HepG2 (cell line): ENCODE measurements around the gene LRP5. TPM values are rescaled to one million over a fixed set of nuclear protein-coding genes. Genes with fewer than 3 reads are reported as not detected.

Experiments
- ARID2 ChIP-seq: sonication (generic); formaldehyde crosslinking; IDR thresholded peaks from 2 replicates; pipeline ENCODE4 v1.8.1; 2022; ENCODE audit warnings: mild to moderate bottlenecking, missing genetic modification reagents, borderline replicate concordance
- ELF1 ChIP-seq: sonication (generic); formaldehyde crosslinking; IDR thresholded peaks from 2 replicates; pipeline ENCODE4 v1.4.0; 2020; ENCODE audit warnings: missing genetic modification reagents
- HNRNPUL1 ChIP-seq: fragments of 200-400 bp; formaldehyde crosslinking; IDR thresholded peaks from 2 replicates; pipeline ENCODE4 v1.6.1; 2017; ENCODE audit warnings: low read depth, mild to moderate bottlenecking, low read length, moderate library complexity
- MTERF4 ChIP-seq: sonication (generic); formaldehyde crosslinking; IDR thresholded peaks from 2 replicates; pipeline ENCODE4 v1.8.0; 2023; ENCODE audit warnings: mild to moderate bottlenecking, missing genetic modification reagents
- PTBP1 ChIP-seq: fragments of 200-400 bp; formaldehyde crosslinking; IDR thresholded peaks from 2 replicates; pipeline ENCODE4 v1.6.1; 2018; ENCODE audit warnings: low read length, low read depth; ENCODE audit not compliant: poor library complexity, severe bottlenecking
- RBM22 ChIP-seq: fragments of 200-400 bp; formaldehyde crosslinking; optimal IDR thresholded peaks from 2 replicates; pipeline ENCODE3; 2017; ENCODE audit warnings: mild to moderate bottlenecking, low read length, moderate library complexity
- SMARCC2 ChIP-seq: fragments of 450-650 bp; IDR thresholded peaks from 2 replicates; pipeline ENCODE4 v1.6.1; 2017; ENCODE audit warnings: antibody characterized with exemption, mild to moderate bottlenecking
- TAF15 ChIP-seq: fragments of 200-400 bp; formaldehyde crosslinking; IDR thresholded peaks from one replicate; pipeline ENCODE4 v1.6.1; 2018; ENCODE audit warnings: mild to moderate bottlenecking, low read depth, low read length; ENCODE audit not compliant: poor library complexity, severe bottlenecking
- TERF1 ChIP-seq: sonication (generic); formaldehyde crosslinking; IDR thresholded peaks from 2 replicates; pipeline ENCODE4 v1.8.0; 2022; ENCODE audit warnings: mild to moderate bottlenecking, missing genetic modification reagents, moderate library complexity
- TRAFD1 ChIP-seq: sonication (generic); formaldehyde crosslinking; IDR thresholded peaks from 2 replicates; pipeline ENCODE4 v1.5.1; 2020; ENCODE audit warnings: missing genetic modification reagents, mild to moderate bottlenecking, borderline replicate concordance
- XRCC5 ChIP-seq: fragments of 200-400 bp; formaldehyde crosslinking; optimal IDR thresholded peaks from 2 replicates; pipeline ENCODE3; 2017; ENCODE audit warnings: mild to moderate bottlenecking, low read length
- ZFP41 ChIP-seq: sonication (generic); formaldehyde crosslinking; IDR thresholded peaks from 2 replicates; pipeline ENCODE4 v1.4.0; 2020; ENCODE audit warnings: mild to moderate bottlenecking, missing genetic modification reagents, borderline replicate concordance
- ZNF18 ChIP-seq: sonication (generic); formaldehyde crosslinking; IDR thresholded peaks from 2 replicates; pipeline ENCODE4 v1.8.0; 2022; ENCODE audit warnings: mild to moderate bottlenecking, missing genetic modification reagents; ENCODE audit not compliant: insufficient replicate concordance
- ZNF329 ChIP-seq: sonication (generic); formaldehyde crosslinking; IDR thresholded peaks from 2 replicates; pipeline ENCODE4 v1.9.0; 2021; ENCODE audit warnings: low read depth, mild to moderate bottlenecking, missing genetic modification reagents
- ZNF609 ChIP-seq: sonication (generic); formaldehyde crosslinking; IDR thresholded peaks from 2 replicates; pipeline ENCODE4 v1.4.0; 2020; ENCODE audit warnings: mild to moderate bottlenecking, missing genetic modification reagents, borderline replicate concordance
- ZNF614 ChIP-seq: IDR thresholded peaks from 2 replicates; pipeline ENCODE4 v1.6.1; 2018; ENCODE audit warnings: missing biosample characterization, missing genetic modification reagents, inconsistent platforms, borderline replicate concordance
- ZNF891 ChIP-seq: sonication (generic); formaldehyde crosslinking; IDR thresholded peaks from 2 replicates; pipeline ENCODE4 v1.5.0; 2020; ENCODE audit warnings: mild to moderate bottlenecking, missing genetic modification reagents
- polyA plus RNA-seq, 8 experiments: library from polyadenylated mRNA; depleted of rRNA in 3 of 8; stranded (reverse) in 7 of 8; unstranded in 1 of 8; fragments of >200 nt; fragmentation: Illumina TruSeq in 4 of 8; extraction: Trizol in 4 of 8; gene quantifications; 2 replicates each; pipeline versions ENCODE4 v1.2.1 to v1.2.3, GENCODE V29; 2011 to 2016; ENCODE audit warnings: low read depth in 4 of 8, missing spikeins in 1 of 8, mixed read lengths in 1 of 8; ENCODE audit not compliant: insufficient read depth in 1 of 8
- total RNA-seq, 5 experiments: library from RNA; depleted of rRNA; stranded (reverse); fragments of >200 nt; fragmentation: Illumina TruSeq; extraction: Trizol; gene quantifications; 2 replicates each; pipeline ENCODE4 v1.2.3, GENCODE V29; 2016; ENCODE audit warnings: low read depth in 1 of 5

The LRP5 gene
- total and polyA plus RNA-seq, 2 of the 13 experiments (the other 11 are each of a cell fraction or from before 2014, with no cell fraction given), result 40.4 to 64.0 TPM

- peak; percentile 12; the same call in 1 of the 2 replicates for TF ChIP-seq ZNF609 (CRISPR knock-in tag)
- TF ChIP-seq ZFP41 (CRISPR knock-in tag), result no peak
- TF ChIP-seq ZNF614 (CRISPR knock-in tag), result 0 out of 2 replicates have a peak, but pooled peaks have one; percentile 73
- no peak for TF ChIP-seq HNRNPUL1
- TF ChIP-seq TRAFD1, result no peak
- TF ChIP-seq TAF15, result no peak
- TF ChIP-seq ARID2 (CRISPR knock-in tag), result no peak
- TF ChIP-seq SMARCC2, result no peak
- TF ChIP-seq PTBP1, result no peak
- peak; percentile 93 for TF ChIP-seq MTERF4
- peak; percentile 50; the same call in 1 of the 2 replicates for TF ChIP-seq ELF1 (CRISPR knock-in tag)
- TF ChIP-seq RBM22, result peak; percentile 90
- no peak for TF ChIP-seq ZNF18 (CRISPR knock-in tag)
- no peak for TF ChIP-seq ZNF329 (CRISPR knock-in tag)
- no peak for TF ChIP-seq TERF1 (CRISPR knock-in tag)
- no peak for TF ChIP-seq ZNF891 (CRISPR knock-in tag)
- TF ChIP-seq XRCC5, result peak; percentile 73
These were observed 147.7 kb downstream of the LRP5 start (continued) for GRCh38 chr11:68459886-68460740.
